ENCODE data around the gene NOS1AP. TPM values are rescaled to one million over a fixed set of nuclear protein-coding genes. Genes with fewer than 3 reads are reported as not detected.

NOS1AP gene
- polyA plus RNA-seq, 1 of the 3 experiments (the other 2 are of a cell fraction), result 0.03 TPM

- no peaks in the 10 kb centered on the region; the same call in 1 of the 2 replicates for H3K9me3 ChIP-seq
- no peaks in the 10 kb centered on the region for H3K9me2 ChIP-seq
- WGBS (ENCODE audit: low lambda C conversion rate), result 94% methylated on average over 2 of the region's 2 CpGs
- H3K79me2 ChIP-seq (ENCODE audit: insufficient read depth), result no peaks in the 10 kb centered on the region
- ChIA-PET CTCF (interaction anchor here (0.6 to 16.7 kb wide), 3 partner anchors 10 to 231 kb away, joined by 3 to 263 read pairs (median 55); no protein-coding TSS in a partner anchor), POLR2A (no interaction called here)
- no peak overlapping the region for H2AFZ ChIP-seq (ENCODE audit: low read depth)
- H4K20me1 ChIP-seq (ENCODE audit: insufficient read depth), result no peaks in the 10 kb centered on the region
- no peak overlapping the region for H3K4me3 ChIP-seq (ENCODE audit: low read depth in 2 of 2, low read length in 1 of 2)
- peaks cover 10 to 22% of the 10 kb centered on the region in 2 experiments for H3K4me1 ChIP-seq (ENCODE audit: control insufficient read depth in 1 of 2, insufficient read depth in 2 of 2, low read depth in 1 of 2, low read length in 1 of 2)
- H3K4me2 ChIP-seq, result no peak overlapping the region
- H3K9ac ChIP-seq, result no peak overlapping the region
- no peaks in the 10 kb centered on the region for H3K27me3 ChIP-seq (ENCODE audit: insufficient read depth)
- H3F3A ChIP-seq (replicated peaks; ENCODE audit: insufficient read depth), result peaks cover 4% of the 10 kb centered on the region
- H3K27ac ChIP-seq (ENCODE audit: low read depth in 2 of 2, low read length in 1 of 2), result no peak overlapping the region
- TF ChIP-seq EP300 (IDR thresholded peaks at IDR 0.05; ENCODE audit: borderline replicate concordance in 1 of 2, low read depth in 1 of 2, low read length in 1 of 2) (no peak), RXRA (IDR thresholded peaks at IDR 0.05; ENCODE audit: borderline replicate concordance, low read depth) (no peak), SIN3A (IDR thresholded peaks at IDR 0.05; ENCODE audit: borderline replicate concordance, low read depth, low read length) (no peak), MEF2A (IDR thresholded peaks at IDR 0.05; ENCODE audit: borderline replicate concordance, low read depth) (no peak), NRF1 (IDR thresholded peaks at IDR 0.05; ENCODE audit: low read depth, low read length) (no peak), TEAD4 (IDR thresholded peaks at IDR 0.05; ENCODE audit: borderline replicate concordance, insufficient read depth) (no peak), RFX5 (IDR thresholded peaks at IDR 0.05; ENCODE audit: low read length) (no peak), MXI1 (IDR thresholded peaks at IDR 0.05; ENCODE audit: low read depth, low read length) (no peak), NFIC (IDR thresholded peaks at IDR 0.05; ENCODE audit: borderline replicate concordance) (no peak), TAF1 (IDR thresholded peaks at IDR 0.05; ENCODE audit: borderline replicate concordance, low read depth, low read length) (no peak), RCOR1 (IDR thresholded peaks at IDR 0.05; ENCODE audit: low read length) (no peak), GATA2 (CRISPR knock-in tag; IDR thresholded peaks at IDR 0.05) (no peak), FOSL2 (IDR thresholded peaks at IDR 0.05; ENCODE audit: borderline replicate concordance, low read depth) (no peak), GABPA (IDR thresholded peaks at IDR 0.05; ENCODE audit: low read depth) (no peak), CHD2 (IDR thresholded peaks at IDR 0.05; ENCODE audit: low read length, partially characterized antibody) (no peak), SMC3 (IDR thresholded peaks at IDR 0.05; ENCODE audit: low read depth, low read length) (no peak), PBX3 (IDR thresholded peaks at IDR 0.05) (no peak)
- TF ChIP-seq, protein P1, sequence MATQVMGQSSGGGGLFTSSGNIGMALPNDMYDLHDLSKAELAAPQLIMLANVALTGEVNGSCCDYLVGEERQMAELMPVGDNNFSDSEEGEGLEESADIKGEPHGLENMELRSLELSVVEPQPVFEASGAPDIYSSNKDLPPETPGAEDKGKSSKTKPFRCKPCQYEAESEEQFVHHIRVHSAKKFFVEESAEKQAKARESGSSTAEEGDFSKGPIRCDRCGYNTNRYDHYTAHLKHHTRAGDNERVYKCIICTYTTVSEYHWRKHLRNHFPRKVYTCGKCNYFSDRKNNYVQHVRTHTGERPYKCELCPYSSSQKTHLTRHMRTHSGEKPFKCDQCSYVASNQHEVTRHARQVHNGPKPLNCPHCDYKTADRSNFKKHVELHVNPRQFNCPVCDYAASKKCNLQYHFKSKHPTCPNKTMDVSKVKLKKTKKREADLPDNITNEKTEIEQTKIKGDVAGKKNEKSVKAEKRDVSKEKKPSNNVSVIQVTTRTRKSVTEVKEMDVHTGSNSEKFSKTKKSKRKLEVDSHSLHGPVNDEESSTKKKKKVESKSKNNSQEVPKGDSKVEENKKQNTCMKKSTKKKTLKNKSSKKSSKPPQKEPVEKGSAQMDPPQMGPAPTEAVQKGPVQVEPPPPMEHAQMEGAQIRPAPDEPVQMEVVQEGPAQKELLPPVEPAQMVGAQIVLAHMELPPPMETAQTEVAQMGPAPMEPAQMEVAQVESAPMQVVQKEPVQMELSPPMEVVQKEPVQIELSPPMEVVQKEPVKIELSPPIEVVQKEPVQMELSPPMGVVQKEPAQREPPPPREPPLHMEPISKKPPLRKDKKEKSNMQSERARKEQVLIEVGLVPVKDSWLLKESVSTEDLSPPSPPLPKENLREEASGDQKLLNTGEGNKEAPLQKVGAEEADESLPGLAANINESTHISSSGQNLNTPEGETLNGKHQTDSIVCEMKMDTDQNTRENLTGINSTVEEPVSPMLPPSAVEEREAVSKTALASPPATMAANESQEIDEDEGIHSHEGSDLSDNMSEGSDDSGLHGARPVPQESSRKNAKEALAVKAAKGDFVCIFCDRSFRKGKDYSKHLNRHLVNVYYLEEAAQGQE (IDR thresholded peaks at IDR 0.05; ENCODE audit: low read depth, low read length), result no peak
- TF ChIP-seq, protein P2, sequence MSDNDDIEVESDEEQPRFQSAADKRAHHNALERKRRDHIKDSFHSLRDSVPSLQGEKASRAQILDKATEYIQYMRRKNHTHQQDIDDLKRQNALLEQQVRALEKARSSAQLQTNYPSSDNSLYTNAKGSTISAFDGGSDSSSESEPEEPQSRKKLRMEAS (IDR thresholded peaks at IDR 0.05; ENCODE audit: low read depth), result no peak
- H3K36me3 ChIP-seq (replicated peaks in 1 of 2; ENCODE audit: control insufficient read depth in 1 of 2, insufficient read depth in 2 of 2, low read length in 1 of 2), result no peaks in the 10 kb centered on the region
- DNase-seq, result no peak
These were observed 44.0 kb upstream of the NOS1AP start for GRCh38 chr1:162025541-162025940.

Data from SK-N-SH (cell line).